NT2/D1 (cell line): ENCODE measurements around the gene LTBP1.

Source experiments
- YY1 ChIP-seq: IDR thresholded peaks from 2 replicates; pipeline ENCODE4 v1.6.1; 2011; ENCODE audit not compliant: insufficient read length, insufficient read depth
- ZNF274 ChIP-seq: IDR thresholded peaks from 2 replicates; pipeline ENCODE4 v1.6.1; 2011; ENCODE audit warnings: mild to moderate bottlenecking, low read depth, low read length

DNA sequence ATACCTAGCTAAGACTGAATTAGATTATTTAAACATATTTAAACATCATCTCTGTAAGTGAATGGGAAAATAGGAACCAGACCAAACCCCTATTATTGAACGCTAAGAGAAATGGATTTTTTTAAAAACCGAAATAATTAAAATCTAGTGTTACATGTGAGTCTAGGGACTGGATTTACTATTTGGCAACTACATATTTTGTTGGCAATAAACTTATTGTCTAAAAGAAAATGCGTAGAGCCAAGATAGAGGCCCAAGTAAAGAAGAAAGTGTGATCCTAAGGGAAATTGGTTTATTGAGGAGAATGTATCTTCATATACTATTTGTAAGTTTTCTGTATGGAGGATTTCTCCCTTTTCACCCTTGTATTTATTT is 105.6 kb downstream of the LTBP1 start:
- TF ChIP-seq YY1 = no peak
- TF ChIP-seq ZNF274 = no peak
